Activated CD8-positive, alpha-beta memory T cell treated with anti-CD3 and anti-CD28 coated beads, Interleukin-2, amount 50 U/mL, for 1 hour (primary cell): ENCODE measurements around the gene MAPKAP1.

ENCODE experiments used
- DNase-seq: peaks from one replicate; pipeline ENCODE4 v3.0.0-alpha.2; 2020; ENCODE audit errors: extremely low read depth

The MAPKAP1 gene

DNA sequence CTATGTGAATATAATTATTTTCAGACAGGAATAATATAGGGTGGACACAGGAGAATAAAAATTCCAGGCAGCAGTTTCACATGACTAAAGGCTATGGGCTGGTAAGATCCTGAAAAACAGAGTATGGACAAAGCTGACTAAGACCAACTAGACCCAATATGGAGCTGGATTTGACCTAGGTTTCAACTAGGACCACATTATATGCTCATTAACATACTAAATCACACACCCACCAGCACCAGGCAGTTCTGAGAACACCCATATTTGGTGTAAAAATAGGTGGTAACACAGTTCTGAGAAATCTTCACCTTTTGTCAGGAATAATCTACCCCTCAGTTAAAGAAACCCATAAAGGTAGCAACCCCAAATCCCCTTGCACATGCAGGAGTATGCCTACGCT is 64.7 kb downstream of the MAPKAP1 start:
- no peak for DNase-seq

DNA sequence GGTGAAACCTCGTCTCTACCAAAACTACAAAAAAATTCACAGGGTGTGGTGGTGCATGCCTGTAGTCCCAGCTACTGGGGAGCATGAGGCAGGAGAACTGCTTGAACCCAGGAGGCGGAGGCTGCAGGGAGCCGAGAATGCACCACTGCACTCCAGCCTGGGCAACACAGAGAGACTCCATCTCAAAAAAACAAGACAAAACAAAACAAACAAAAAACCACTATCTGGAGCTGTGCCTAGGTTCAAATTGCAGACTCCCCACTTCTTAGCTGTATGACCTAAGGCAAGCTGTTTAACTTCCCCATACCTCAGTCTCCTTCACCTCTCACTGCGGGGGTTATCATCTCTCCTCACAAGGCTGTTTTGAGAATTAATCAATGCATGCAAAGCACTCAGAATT is 68.0 kb downstream of the MAPKAP1 start:
- DNase-seq: no peak

DNA sequence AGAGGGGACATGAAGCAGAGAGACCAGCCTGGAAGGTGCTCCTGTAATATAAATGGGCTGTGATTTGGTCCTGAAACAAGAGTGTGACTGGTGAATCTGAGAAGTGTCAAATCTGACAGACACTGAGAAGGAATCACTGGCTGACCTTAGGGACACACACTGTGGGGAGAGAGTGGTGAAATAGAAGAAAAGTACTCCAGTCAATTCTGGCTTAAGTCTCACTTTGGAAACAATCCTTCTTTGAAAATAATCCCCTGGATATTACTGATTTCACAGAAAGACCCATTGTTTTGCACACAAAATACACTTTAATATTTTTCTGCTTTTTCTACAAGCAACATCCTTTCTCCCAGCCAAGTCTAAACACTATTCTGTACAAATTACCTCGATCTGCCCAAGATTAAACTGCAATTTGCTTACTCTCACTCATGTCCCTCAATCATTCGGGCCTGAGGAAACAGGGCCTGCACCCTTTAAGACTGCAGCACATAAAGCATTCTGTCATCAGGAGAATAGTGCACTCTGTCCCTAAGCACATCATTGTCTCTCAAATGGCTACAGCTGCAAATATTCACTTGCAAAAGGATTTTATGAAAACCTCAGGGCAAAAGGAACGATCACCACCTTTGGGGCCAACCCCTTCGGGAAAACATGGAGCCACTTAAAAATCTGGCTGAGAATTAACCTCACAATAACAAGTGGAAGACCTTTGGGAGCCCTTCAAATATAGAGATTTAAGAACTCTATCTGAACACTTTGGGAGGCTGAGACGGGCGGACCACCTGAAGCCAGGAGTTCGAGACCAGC is 68.6 kb downstream of the MAPKAP1 start:
- DNase-seq: no peak

DNA sequence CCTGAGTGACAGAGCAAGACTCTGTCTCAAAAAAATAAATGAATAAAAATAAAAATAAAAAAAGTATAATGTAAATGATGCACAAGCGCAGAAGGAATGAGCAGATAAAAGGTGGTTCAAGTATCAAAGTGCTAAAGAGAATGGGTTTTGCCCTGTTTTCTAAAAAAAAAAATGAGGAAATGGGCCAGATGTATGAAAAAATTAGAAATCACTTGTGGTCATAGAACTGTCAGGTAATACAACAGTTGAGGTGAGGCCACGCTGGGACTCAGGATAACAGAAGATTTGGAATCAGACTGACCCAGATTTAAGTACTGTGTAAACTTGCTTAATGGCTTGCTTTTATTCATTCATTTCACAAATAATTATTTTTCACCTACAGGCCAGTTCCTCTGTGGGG is 69.8 kb downstream of the MAPKAP1 start:
- no peak for DNase-seq

DNA sequence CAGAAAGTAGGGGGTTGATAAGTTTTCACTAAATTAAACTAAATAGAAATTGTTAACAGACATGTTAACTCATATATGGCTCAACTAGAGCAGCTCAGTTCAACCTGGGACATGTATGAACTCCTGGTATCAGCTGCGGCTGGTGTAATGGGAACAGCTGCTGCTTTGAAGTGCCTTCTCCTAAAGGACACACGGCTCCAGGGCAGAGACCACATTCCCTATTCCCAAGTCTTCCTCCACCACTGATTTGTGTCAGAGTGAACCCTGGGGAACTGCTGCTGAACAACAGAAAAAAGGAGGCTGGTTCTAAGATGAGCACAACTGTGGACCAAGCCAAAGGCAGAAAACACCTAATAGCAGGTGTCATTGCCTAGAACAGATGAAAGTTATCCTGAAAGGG is 71.1 kb downstream of the MAPKAP1 start:
- DNase-seq: no peak

DNA sequence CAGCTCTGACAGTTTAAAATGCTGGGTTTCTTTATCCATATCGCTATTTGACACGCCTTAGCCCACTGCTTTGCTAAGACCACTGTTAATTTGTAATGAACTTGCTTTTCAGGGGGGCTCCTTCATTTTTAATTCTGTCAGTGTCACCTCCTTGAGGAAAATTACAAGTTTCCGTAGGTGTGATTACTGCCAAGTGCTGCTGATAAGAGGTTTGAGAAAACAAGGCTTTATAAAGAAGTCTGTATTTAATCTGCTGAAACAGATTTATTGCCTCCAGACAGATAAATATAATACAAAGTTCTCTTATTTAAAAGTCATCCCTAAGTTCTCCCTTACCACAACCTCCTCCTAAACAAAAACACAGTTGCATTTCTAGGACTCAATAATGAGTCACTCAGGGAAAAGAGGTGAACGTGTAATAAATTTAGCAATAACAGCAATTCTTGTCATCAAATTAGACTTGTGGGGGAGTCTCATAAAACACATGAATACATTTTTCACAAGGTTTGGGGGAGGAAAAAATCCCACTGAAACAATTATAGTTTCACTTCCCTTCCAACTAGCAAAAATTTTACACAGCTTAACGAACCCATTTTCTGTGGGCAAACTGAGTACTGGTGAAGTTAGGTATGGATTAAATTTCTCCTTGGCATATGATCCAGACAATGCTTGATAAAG is 72.8 kb downstream of the MAPKAP1 start:
- no peak for DNase-seq

DNA sequence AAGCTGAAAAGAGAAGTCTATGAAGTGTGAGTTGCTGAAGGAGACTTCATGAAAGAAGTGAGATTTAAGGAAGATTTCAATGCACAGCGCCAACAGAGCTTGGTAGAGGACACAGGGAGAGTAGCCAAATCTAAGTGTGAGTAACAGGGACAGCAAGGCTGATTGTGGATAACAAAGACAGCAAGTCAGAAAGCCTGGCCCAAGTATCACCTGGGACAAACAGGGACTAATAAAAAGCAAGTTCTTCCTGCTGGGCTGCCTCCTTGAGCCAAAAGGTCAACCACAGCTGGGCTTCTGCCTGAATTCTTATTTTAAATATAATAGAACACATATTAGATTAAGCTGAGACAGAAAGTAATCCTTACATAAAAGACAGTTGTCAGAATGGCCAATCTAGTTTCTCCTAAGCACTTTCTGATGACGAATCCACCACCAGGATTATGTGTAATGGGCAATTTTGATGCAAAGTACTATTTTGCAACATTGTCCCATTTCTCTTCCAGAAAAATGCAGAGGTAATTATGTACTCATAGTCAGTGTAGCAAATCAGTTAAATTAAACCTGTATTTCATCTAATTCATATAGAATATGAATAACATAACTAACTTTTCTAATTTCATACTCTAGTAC is 73.8 kb downstream of the MAPKAP1 start:
- DNase-seq: no peak

DNA sequence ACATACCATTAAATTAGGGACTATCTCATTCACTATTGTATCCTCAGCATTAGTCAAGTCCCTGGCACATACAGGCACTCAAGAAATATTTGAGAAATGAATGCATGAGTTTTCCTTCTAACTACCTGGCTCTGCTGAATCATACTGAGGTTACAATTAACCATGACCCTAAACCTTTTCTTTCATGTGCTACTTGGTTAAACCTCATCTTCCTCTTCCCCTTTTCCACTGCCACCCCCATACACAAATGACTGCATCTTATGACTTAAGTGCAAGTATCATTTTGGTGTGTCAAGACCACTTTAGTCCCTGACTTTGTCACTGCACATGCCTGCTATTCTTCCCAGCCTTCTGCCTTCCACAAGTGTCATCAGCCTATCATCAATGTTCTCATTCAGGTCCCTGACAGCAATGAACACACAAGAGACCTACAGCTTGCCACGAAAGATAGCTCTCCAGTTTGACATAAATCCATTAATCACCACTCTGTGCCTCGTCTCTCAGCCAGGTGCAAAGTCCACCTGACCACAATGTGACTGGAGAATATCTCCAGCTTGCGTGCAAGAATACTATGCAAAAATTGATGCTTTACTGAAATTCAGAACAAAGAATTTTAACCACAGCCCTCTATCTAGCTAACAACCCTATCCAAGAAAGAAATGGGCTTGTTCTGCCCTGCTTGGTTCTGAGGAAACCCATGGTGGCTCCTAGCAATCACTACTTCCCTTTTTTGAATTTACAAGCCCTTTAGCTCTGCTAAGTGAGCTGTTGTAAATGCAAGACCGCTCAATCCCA is 74.5 kb downstream of the MAPKAP1 start:
- no peak for DNase-seq

DNA sequence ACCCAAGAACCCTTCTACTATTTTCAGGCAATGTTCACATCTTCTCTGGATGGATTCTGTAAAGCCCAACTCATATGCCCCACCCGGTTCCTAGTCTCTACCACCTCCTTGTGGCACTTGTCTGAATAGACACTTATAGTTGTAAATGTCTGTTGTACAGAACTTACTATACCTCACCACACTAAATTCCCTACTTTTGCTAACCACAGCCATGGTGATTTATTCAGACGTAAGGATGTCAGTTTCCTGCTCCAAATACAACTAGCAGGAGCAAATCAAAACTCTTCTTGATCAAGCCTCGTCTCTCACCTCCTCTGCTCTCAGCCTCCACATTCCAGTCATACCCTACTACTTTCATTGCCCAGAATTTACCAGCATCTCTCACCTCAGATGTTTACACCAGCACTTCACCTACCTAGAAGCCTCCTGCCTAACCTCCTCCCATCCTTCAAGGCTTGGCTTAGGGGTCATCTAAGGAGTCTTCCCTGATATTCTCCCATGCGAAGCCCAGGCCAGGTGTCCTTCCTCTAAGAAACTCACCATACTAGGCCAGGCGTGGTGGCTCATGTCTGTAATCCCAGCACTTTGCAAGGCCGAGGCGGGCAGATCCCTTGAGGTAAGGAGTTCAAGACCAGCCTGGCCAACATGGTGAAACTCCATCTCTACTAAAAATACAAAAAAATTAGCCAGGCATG is 75.5 kb downstream of the MAPKAP1 start:
- DNase-seq: no peak

DNA sequence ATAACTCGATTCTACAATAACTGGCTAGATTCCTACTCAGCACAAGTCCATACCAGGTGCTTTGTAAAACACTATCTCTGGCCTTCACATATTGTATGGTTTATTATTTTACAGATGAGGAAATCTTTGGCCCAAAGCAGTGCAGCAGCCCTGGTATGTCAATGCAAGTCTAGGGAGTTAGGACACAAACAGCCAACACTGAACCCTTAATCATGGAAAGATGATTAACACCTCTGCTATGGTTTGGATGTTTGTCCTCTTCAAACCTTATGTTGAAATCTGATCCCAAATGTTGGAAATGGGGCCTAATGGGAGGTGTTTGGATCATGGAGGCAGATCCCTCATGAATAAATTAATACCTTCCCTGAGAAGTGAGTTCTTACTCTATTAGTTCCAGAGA is 76.6 kb downstream of the MAPKAP1 start:
- DNase-seq: no peak

DNA sequence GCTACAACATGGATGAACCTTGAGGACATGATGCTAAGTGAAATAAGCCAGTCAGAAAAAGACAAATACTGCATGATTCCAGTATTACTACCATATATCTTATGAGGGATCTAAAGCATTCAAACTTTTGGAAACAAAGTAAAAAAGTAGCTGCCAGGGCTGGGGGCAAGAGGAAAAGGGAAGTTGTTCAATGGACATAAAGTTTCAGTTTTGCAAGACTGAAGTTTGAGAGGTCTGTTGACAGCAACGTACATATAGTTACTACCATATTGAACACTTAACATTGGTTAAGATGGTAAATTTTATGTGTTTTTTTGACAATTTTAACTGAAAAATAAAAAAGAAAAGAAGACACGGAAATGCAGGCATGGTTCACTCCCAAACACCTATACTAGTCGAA is 77.6 kb downstream of the MAPKAP1 start:
- DNase-seq: no peak

DNA sequence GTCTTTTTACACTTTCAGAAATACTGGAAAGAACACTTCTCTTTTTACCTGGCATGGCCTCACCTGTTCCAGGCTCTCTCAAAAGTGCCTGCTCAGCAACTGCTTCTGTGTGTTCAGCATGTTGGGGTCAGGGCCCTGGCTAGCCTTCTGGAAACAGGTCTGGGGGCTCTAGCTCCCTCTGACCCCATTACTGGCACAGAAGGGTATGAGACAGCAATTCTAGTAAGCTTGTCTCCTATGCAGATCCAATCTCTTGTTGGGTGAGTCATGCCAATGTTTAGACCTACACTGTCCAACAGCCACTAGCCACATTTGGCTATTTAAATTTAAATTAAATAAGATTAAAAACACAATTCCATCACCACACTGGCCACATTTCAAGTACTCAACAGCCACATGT is 80.8 kb downstream of the MAPKAP1 start:
- no peak for DNase-seq

DNA sequence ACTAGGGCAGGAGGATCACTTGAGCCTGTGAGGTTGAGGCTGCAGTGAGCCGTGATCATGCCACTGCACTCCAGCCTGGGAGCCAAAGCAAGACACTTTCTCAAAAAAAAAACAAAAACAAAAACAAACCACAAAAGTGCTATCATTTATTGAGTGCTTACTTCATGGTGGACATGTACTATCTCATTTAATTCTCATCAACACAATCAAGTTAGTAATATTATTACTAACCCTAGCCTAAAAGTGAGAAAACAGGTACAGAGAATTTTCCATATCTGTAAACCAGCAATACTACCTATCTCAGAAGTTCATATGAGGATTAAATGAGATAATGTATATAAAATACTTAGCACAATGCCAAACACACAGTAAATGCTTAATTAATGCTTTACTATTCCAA is 85.8 kb downstream of the MAPKAP1 start:
- no peak for DNase-seq

DNA sequence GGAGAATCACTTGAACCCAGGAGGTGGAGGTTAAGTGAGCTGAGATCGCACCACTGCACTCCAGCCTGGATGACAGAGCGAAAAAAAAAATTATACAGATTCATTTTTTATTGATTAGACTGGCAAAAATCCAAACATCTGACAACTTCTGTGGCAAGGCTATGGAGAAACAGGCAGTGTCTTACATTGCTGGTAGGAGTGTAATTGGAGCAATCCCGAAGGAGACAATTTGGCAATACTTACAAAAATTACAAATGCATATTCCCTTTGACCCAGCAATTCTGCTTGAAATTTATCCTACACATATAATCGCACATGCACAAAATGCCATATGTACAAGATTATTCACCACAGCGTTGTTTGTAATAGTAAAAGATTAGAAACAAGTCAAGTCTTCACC is 86.8 kb downstream of the MAPKAP1 start:
- DNase-seq: no peak

DNA sequence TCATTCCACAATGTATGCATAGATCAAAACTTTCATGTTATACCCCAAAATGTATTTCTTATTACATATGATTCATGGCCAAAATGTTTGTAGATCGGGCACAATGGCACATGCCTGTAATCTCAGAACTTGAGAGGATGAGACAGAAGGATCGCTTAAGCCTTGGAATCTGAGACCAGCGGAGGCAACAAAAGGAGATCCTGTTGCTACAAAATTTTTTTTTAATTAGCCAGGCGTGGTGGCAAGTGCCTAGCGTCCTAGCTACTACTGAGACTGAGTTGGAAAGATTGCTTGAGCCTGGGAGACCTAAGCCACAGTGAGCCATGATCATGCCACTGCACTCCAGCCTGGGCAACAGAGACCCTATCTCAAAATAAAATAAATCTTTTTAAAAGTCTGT is 89.9 kb downstream of the MAPKAP1 start:
- no peak for DNase-seq

DNA sequence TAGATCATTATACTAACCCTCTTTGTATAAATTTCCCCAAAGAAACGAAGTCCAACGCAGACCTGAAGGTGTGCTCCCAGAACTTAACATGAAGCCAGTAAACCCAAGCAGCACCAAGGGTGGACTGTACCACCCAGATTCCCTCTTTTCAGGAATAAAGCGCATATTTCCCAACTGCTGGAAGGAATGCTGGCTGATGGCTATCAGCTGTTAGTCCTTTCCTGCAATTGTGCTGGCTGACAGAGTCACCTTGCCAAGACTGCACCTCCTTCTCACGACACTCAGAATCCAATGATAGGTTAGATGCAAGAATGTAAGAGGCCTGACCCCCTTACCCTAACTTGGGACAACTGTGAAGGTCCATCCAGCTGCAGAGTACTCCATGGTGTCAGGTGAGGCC is 93.9 kb downstream of the MAPKAP1 start:
- DNase-seq: no peak

DNA sequence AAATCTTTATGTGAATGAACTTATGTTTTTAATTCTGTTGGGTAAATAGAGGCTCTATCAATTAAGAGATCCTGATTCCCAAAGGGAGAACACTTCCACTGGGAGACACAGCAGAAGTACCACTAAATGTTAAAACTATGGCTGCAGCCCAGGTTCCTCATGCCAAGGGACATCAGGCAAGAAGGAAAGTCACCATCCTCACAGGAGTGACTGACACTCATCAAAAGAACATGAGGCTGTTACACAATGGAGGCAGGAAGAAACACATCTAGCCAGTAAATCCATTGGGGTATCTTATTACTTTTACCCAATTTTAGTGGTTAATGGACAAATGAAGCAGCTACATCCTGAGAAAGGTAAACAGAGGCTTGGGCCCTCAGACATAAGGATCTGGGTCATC is 94.4 kb downstream of the MAPKAP1 start:
- no peak for DNase-seq

DNA sequence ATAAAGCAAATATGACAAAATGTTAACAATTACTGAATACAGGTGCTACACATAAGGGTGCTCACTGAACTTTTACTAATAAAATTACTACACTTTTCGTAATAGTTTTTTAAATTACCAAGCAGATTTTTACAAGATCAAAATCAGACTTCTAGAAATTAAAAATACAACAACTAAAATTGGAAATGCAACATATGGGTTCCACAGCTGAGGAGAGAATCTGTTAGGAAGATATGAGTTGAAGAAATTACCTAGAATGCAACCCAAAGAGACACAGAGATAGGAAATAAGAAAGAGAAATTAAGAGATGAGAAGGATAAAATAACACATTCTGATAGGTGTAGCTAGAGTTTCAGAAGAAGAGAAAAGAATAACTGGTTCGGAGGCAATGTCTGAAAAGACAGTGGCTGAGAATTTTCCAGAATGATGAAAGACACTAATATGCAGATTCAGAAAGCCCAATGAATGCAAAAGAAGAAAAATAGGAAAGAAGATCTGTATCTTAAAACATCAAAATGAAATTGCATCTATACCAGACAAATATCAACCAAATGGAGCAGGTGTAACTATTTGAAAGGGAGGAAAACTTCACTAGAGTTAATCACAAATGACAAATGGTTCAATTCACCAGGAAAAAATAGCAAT is 95.8 kb downstream of the MAPKAP1 start:
- DNase-seq: no peak

DNA sequence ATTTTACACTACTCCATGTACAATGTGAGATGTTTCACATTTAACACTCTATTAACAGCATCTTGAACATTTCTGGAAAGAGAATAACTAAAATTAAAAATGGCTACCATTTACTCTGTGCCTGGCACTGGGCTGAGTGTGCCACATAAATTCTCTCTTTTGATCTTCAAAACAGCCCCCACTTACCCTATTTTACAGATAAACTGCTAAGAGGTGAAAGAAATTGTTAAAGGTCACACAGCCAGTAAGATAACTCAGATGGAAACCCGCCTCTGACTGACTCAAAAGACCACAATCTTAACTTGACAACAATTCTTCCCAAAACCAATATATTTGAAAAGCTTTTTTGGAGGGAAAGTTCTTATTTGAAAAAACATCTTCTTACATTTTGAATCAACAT is 97.3 kb downstream of the MAPKAP1 start:
- DNase-seq: no peak

DNA sequence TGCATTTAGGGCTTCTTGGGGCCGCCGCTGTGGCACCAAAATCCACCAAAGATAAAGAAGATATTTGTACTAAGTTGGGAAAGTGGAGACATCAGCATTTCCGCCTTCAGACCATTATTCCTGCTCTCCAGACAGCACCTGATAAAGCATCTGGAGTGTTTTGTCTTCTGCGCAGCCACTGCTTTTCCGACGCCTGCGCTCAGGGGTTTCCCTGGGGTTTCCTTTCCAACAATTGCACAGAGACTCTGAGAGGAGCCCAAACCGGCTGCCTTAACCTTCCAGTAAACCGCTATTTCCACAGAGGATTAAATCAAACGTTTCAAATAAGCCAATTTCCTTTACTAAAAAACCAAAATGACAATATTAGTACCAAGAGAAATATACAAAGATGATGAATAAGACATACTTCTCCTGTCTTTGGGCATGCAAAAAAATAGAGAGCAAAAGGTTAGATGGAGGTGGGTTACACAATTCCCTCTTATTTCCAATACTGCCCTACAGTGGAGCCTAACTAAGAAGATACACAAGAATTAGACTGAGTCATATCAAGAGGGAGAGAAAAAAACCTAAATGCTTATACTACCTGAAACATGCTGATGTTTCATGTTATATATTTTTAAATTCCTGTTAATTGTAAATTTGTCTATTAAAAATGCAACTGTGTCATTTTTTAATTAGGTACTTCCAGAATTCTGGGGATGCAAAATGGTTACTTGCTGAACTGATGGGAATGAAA is 98.4 kb downstream of the MAPKAP1 start:
- no peak for DNase-seq

DNA sequence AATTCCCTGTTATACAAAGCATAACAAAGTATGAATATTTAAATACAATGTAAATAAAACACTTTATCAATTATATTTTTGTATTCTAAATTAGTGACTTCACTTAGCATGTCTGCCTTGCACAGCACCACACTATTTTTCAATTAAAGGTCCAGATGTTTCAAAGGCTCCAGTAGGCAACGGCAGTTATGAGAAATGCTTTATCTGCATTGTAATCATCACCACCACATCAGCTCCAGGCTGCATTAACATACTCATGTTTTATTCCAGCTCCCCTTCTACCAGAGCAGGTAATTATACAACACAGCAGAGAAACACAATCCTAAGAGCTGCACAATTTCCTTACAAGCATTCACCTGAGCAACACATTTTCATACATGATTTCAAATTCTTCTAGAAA is 102.8 kb downstream of the MAPKAP1 start:
- DNase-seq: no peak
